Measurements from ENCODE around the gene UGT1A9. TPM values are rescaled to one million over a fixed set of nuclear protein-coding genes. Genes with fewer than 3 reads are reported as not detected.

Gene UGT1A9
- total and polyA plus RNA-seq, 10 of the 15 experiments (the other 5 are each of a cell fraction or from before 2014, with no cell fraction given) = 0.07 TPM; not detected in 9

DNA sequence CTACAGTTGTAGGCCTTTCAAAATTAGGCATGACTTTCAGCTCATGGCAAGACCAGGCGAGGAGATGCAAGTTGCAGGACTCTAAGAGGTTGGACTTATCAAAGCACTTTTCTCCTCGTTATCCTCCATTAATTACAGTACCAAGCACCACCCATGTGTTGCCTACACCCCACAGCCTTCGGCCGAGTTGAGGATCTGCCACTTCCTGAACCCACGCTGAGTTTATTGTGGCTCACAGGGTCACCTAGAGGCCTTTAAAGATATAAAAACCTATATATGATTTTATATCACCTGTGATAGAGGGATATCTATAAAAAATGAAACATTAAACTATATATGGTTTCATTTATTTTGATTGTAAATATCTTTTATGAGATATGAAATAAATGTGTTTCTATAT, 32.9 kb upstream of the UGT1A9 start:
- peak; percentile 53 for ATAC-seq
- H3K4me2 ChIP-seq (ENCODE audit: control insufficient read depth, insufficient read depth) = no peak overlapping the region

DNA sequence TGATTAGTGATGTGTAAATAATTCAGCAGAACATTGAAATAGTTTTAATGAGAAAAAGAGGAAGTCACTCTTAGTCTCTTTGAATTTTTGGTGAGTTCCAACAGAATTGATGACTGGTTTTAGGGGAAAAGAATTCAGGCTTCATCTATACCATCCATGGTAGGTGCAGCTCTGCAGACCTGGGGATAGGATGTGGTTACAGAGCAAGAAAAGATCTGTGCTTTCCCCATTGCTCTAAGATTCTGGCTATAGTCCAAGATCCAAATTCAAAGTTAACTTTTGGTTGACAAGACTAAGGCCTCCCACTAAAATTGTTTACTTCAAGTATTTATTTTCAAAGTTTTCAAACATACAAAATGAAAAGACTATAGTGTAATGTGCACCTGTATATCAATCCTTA, 31.8 kb upstream of the UGT1A9 start:
- no peak overlapping the region for H3K4me2 ChIP-seq (ENCODE audit: control insufficient read depth, insufficient read depth)
- H2AFZ ChIP-seq (ENCODE audit: control insufficient read depth, low read depth, low read length) = no peak overlapping the region
- no peak overlapping the region for H3K9ac ChIP-seq (ENCODE audit: control insufficient read depth, insufficient read depth, low read length)
- no peak overlapping the region for H3K4me3 ChIP-seq
- no peak for ATAC-seq
- no peaks in the 10 kb centered on the region for H3K79me2 ChIP-seq (ENCODE audit: control insufficient read depth, insufficient read depth, low read length)
- H3K27ac ChIP-seq (ENCODE audit: control insufficient read depth, insufficient read depth) = no peak overlapping the region
- ChIA-PET SMC1A (ENCODE audit: uncharacterized antibody, unreplicated experiment) (no interaction called here), CTCF (no interaction called here), RAD21 (ENCODE audit: unreplicated experiment) (no interaction called here), POLR2A (no interaction called here)
- DNase-seq (ENCODE audit: low read depth, low spot score) = no peak
- H3K9me3 ChIP-seq (replicated peaks; ENCODE audit: control insufficient read depth, insufficient read depth, low read length) = no peaks in the 10 kb centered on the region; the same call in 2 of the 3 replicates
- intact Hi-C loops (cut with micrococcal nuclease; ENCODE audit: unreplicated experiment) (no loop called here), in situ Hi-C loops (cut with MboI) (no loop called here)
- no peaks in the 10 kb centered on the region for H3K36me3 ChIP-seq (ENCODE audit: control insufficient read depth in 2 of 2, insufficient read depth in 2 of 2, low read length in 1 of 2)
- FAIRE-seq = no peak
- H4K20me1 ChIP-seq (ENCODE audit: control insufficient read depth, insufficient read depth) = no peaks in the 10 kb centered on the region
- H3K27me3 ChIP-seq (replicated peaks in 1 of 2; ENCODE audit: control insufficient read depth in 2 of 2, insufficient read depth in 2 of 2, low read length in 1 of 2) = no peaks in the 10 kb centered on the region
- H3K4me1 ChIP-seq (ENCODE audit: control insufficient read depth, insufficient read depth, low read length) = no peaks in the 10 kb centered on the region
- no TSS peak for BruUV-seq (replicated peaks)
- TF ChIP-seq CBX5 (IDR thresholded peaks at IDR 0.05; ENCODE audit: low read depth) (no peak), IKZF2 (IDR thresholded peaks at IDR 0.05) (no peak), DPF2 (IDR thresholded peaks at IDR 0.05) (no peak)
- TF ChIP-seq, protein P1, sequence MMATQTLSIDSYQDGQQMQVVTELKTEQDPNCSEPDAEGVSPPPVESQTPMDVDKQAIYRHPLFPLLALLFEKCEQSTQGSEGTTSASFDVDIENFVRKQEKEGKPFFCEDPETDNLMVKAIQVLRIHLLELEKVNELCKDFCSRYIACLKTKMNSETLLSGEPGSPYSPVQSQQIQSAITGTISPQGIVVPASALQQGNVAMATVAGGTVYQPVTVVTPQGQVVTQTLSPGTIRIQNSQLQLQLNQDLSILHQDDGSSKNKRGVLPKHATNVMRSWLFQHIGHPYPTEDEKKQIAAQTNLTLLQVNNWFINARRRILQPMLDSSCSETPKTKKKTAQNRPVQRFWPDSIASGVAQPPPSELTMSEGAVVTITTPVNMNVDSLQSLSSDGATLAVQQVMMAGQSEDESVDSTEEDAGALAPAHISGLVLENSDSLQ (IDR thresholded peaks at IDR 0.05) = no peak
- TF ChIP-seq, protein P2, sequence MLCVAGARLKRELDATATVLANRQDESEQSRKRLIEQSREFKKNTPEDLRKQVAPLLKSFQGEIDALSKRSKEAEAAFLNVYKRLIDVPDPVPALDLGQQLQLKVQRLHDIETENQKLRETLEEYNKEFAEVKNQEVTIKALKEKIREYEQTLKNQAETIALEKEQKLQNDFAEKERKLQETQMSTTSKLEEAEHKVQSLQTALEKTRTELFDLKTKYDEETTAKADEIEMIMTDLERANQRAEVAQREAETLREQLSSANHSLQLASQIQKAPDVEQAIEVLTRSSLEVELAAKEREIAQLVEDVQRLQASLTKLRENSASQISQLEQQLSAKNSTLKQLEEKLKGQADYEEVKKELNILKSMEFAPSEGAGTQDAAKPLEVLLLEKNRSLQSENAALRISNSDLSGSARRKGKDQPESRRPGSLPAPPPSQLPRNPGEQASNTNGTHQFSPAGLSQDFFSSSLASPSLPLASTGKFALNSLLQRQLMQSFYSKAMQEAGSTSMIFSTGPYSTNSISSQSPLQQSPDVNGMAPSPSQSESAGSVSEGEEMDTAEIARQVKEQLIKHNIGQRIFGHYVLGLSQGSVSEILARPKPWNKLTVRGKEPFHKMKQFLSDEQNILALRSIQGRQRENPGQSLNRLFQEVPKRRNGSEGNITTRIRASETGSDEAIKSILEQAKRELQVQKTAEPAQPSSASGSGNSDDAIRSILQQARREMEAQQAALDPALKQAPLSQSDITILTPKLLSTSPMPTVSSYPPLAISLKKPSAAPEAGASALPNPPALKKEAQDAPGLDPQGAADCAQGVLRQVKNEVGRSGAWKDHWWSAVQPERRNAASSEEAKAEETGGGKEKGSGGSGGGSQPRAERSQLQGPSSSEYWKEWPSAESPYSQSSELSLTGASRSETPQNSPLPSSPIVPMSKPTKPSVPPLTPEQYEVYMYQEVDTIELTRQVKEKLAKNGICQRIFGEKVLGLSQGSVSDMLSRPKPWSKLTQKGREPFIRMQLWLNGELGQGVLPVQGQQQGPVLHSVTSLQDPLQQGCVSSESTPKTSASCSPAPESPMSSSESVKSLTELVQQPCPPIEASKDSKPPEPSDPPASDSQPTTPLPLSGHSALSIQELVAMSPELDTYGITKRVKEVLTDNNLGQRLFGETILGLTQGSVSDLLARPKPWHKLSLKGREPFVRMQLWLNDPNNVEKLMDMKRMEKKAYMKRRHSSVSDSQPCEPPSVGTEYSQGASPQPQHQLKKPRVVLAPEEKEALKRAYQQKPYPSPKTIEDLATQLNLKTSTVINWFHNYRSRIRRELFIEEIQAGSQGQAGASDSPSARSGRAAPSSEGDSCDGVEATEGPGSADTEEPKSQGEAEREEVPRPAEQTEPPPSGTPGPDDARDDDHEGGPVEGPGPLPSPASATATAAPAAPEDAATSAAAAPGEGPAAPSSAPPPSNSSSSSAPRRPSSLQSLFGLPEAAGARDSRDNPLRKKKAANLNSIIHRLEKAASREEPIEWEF (IDR thresholded peaks at IDR 0.05; ENCODE audit: insufficient replicate concordance, low read depth, low read length) = no peak
- TF ChIP-seq, protein P3, sequence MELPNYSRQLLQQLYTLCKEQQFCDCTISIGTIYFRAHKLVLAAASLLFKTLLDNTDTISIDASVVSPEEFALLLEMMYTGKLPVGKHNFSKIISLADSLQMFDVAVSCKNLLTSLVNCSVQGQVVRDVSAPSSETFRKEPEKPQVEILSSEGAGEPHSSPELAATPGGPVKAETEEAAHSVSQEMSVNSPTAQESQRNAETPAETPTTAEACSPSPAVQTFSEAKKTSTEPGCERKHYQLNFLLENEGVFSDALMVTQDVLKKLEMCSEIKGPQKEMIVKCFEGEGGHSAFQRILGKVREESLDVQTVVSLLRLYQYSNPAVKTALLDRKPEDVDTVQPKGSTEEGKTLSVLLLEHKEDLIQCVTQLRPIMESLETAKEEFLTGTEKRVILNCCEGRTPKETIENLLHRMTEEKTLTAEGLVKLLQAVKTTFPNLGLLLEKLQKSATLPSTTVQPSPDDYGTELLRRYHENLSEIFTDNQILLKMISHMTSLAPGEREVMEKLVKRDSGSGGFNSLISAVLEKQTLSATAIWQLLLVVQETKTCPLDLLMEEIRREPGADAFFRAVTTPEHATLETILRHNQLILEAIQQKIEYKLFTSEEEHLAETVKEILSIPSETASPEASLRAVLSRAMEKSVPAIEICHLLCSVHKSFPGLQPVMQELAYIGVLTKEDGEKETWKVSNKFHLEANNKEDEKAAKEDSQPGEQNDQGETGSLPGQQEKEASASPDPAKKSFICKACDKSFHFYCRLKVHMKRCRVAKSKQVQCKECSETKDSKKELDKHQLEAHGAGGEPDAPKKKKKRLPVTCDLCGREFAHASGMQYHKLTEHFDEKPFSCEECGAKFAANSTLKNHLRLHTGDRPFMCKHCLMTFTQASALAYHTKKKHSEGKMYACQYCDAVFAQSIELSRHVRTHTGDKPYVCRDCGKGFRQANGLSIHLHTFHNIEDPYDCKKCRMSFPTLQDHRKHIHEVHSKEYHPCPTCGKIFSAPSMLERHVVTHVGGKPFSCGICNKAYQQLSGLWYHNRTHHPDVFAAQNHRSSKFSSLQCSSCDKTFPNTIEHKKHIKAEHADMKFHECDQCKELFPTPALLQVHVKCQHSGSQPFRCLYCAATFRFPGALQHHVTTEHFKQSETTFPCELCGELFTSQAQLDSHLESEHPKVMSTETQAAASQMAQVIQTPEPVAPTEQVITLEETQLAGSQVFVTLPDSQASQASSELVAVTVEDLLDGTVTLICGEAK (IDR thresholded peaks at IDR 0.05; ENCODE audit: borderline replicate concordance) = no peak

More for the DNA sequence above, 32.9 kb upstream of the UGT1A9 start:
- Histone ChIP-seq H4K20me1 (ENCODE audit: control insufficient read depth, insufficient read depth) (no peaks in the 10 kb centered on the region), H3K27ac (ENCODE audit: control insufficient read depth, insufficient read depth) (no peak overlapping the region), H3K27me3 (replicated peaks in 1 of 2; ENCODE audit: control insufficient read depth in 2 of 2, insufficient read depth in 2 of 2, low read length in 1 of 2) (no peaks in the 10 kb centered on the region), H3K9ac (ENCODE audit: control insufficient read depth, insufficient read depth, low read length) (no peak overlapping the region), H3K4me1 (ENCODE audit: control insufficient read depth, insufficient read depth, low read length) (no peaks in the 10 kb centered on the region), H2AFZ (ENCODE audit: control insufficient read depth, low read depth, low read length) (no peak overlapping the region), H3K4me3 (no peak overlapping the region), H3K36me3 (ENCODE audit: control insufficient read depth in 2 of 2, insufficient read depth in 2 of 2, low read length in 1 of 2) (no peaks in the 10 kb centered on the region), H3K79me2 (ENCODE audit: control insufficient read depth, insufficient read depth, low read length) (no peaks in the 10 kb centered on the region), H3K9me3 (replicated peaks; ENCODE audit: control insufficient read depth, insufficient read depth, low read length) (no peaks in the 10 kb centered on the region; the same call in 2 of the 3 replicates)
- WGBS (ENCODE audit: insufficient coverage, insufficient replicate concordance, low lambda C conversion rate, missing lambda C conversion rate) = 22% methylated on average over 5 of the region's 5 CpGs
- ChIA-PET CTCF (no interaction called here), POLR2A (no interaction called here), SMC1A (ENCODE audit: uncharacterized antibody, unreplicated experiment) (no interaction called here), RAD21 (ENCODE audit: unreplicated experiment) (no interaction called here)
- intact Hi-C loops (cut with micrococcal nuclease; ENCODE audit: unreplicated experiment) (no loop called here), in situ Hi-C loops (cut with MboI) (no loop called here)
- no peak for DNase-seq (ENCODE audit: low read depth, low spot score)
- BruUV-seq (replicated peaks) = no TSS peak
- TF ChIP-seq SIX5 (IDR thresholded peaks at IDR 0.05; ENCODE audit: low read depth, low read length, severe bottlenecking) = no peak
- 0 out of 2 replicates have a peak, but pooled peaks have one; percentile 28 for TF ChIP-seq RAD21 (IDR thresholded peaks at IDR 0.05; ENCODE audit: insufficient read depth, low read depth, low read length)
- no peak for FAIRE-seq
